ENCODE measurements around the gene KMT2D. TPM values are rescaled to one million over a fixed set of nuclear protein-coding genes. Genes with fewer than 3 reads are reported as not detected.

Gene KMT2D
- total and polyA plus RNA-seq, 2 donors (not counting 3 experiments of a cell fraction or from before 2014, with no cell fraction given): 15.1 to 120 TPM

GRCh38 chr12:49088932-49089330 lies 28.3 kb upstream of the KMT2D start:
- dilution Hi-C loops (cut with MboI; ENCODE audit: extremely low pct_ligation_motif_present, low sequenced_read_pairs) (no loop called here), intact Hi-C loops (cut with micrococcal nuclease) (loop anchor here (1.0 to 2.0 kb wide), 4 partner anchors 9 to 146 kb away; partner anchors contain the start of gene TUBA1B)
- H3K36me3 ChIP-seq (ENCODE audit: control insufficient read depth in 2 of 2, extremely low read depth in 1 of 2, insufficient read depth in 2 of 2, low read length in 2 of 2): no peaks in the 10 kb centered on the region

More at GRCh38 chr12:49088932-49089330, 28.3 kb upstream of the KMT2D start:
- ChIA-PET CTCF (interaction anchor here (0.6 to 6.5 kb wide), 29 partner anchors 9 to 259 kb away, joined by 3 to 248 read pairs (median 7); partner anchors contain the start of genes LMBR1L, RHEBL1, TUBA1A and TUBA1B), POLR2A (interaction anchor here (1.1 to 1.5 kb wide), 6 partner anchors 9 to 99 kb away, joined by 3 to 12 read pairs (median 4); partner anchors contain the start of genes RHEBL1 and TUBA1B)
- FAIRE-seq (no peak), DNase-seq (ENCODE audit: low read depth, low spot score) (no peak)
- H3K4me1 ChIP-seq (ENCODE audit: control insufficient read depth, extremely low read depth, insufficient read depth, low read length): peaks cover 45% of the 10 kb centered on the region
- TF ChIP-seq FOS (IDR thresholded peaks at IDR 0.05; ENCODE audit: borderline replicate concordance, insufficient read depth, low read length): no peak
- TF ChIP-seq CTCF (IDR thresholded peaks at IDR 0.05; ENCODE audit: extremely low read depth in 1 of 2, insufficient read depth in 1 of 2, low read depth in 1 of 2, low read length in 2 of 2): no peak
- TF ChIP-seq POLR2A (IDR thresholded peaks at IDR 0.05; ENCODE audit: low read depth, low read length): no peak
- TF ChIP-seq GATA2 (IDR thresholded peaks at IDR 0.05; ENCODE audit: insufficient read depth, insufficient read length, low read depth, low read length): no peak
- no peak for TF ChIP-seq EZH2 (IDR thresholded peaks at IDR 0.05; ENCODE audit: borderline replicate concordance, low read depth, low read length, severe bottlenecking)
- no peak for TF ChIP-seq POLR2AphosphoS5 (IDR thresholded peaks at IDR 0.05; ENCODE audit: insufficient read depth, low read depth, low read length)
- TF ChIP-seq JUN (IDR thresholded peaks at IDR 0.05; ENCODE audit: borderline replicate concordance, insufficient read depth, insufficient read length, low read depth): no peak
- TF ChIP-seq MYC (IDR thresholded peaks at IDR 0.05; ENCODE audit: low read depth, low read length): no peak
- no peak for TF ChIP-seq MAX (IDR thresholded peaks at IDR 0.05; ENCODE audit: insufficient read depth, insufficient read length)
- no peaks in the 10 kb centered on the region for H3K27me3 ChIP-seq (ENCODE audit: control insufficient read depth in 2 of 2, insufficient read depth in 2 of 2, low read length in 2 of 2)
- no peaks in the 10 kb centered on the region for H3K79me2 ChIP-seq (ENCODE audit: control insufficient read depth, insufficient read depth, low read length)
- no peaks in the 10 kb centered on the region for H3K9me3 ChIP-seq (replicated peaks; ENCODE audit: control insufficient read depth, insufficient read depth, low read length)
- H3K4me2 ChIP-seq (ENCODE audit: insufficient read depth, low read length): no peak overlapping the region
- no TSS peak for BruUV-seq (replicated peaks)
- no peaks in the 10 kb centered on the region for H3K9me1 ChIP-seq (replicated peaks; ENCODE audit: control insufficient read depth, extremely low read depth, insufficient read depth, low read length)
- no peak overlapping the region for H3K27ac ChIP-seq (ENCODE audit: insufficient read depth, low read depth, low read length)
- H4K20me1 ChIP-seq (replicated peaks; ENCODE audit: control insufficient read depth, extremely low read depth, insufficient read depth, low read length): no peaks in the 10 kb centered on the region
- no peak overlapping the region for H2AFZ ChIP-seq (ENCODE audit: low read depth, low read length)
- H3K9ac ChIP-seq (replicated peaks; ENCODE audit: extremely low read depth, insufficient read depth, low read length): no peak overlapping the region
- H3K4me3 ChIP-seq (replicated peaks in 1 of 3; ENCODE audit: insufficient read depth in 1 of 3, low read depth in 1 of 3, low read length in 3 of 3): no peak overlapping the region

Measured in endothelial cell of umbilical vein (primary cell).